H9 (cell line): Measurements from ENCODE around the gene MTSS2. TPM values are rescaled to one million over a fixed set of nuclear protein-coding genes. Genes with fewer than 3 reads are reported as not detected.

Experiments used
- DNase-seq: peaks from one replicate; pipeline ENCODE4 v3.0.0-alpha.2; 2017
- H2AFZ ChIP-seq: one replicate; pipeline ENCODE4 v1.6.1; 2013; ENCODE audit warnings: mild to moderate bottlenecking, low read length, control low read depth, moderate library complexity
- H2AK5ac ChIP-seq: 2 replicates; pipeline ENCODE4 v1.6.1; 2013; ENCODE audit warnings: low read length, control low read depth, mixed read lengths; ENCODE audit not compliant: insufficient read length
- H2BK120ac ChIP-seq: one replicate; pipeline ENCODE4 v1.6.1; 2013; ENCODE audit warnings: low read depth, mild to moderate bottlenecking, low read length, control low read depth, inconsistent platforms; ENCODE audit not compliant: poor library complexity, severe bottlenecking
- H2BK12ac ChIP-seq: 2 replicates; pipeline ENCODE4 v1.6.1; 2013; ENCODE audit warnings: low read length, control low read depth, mixed read lengths, low read depth; ENCODE audit not compliant: insufficient read length
- H2BK15ac ChIP-seq: 2 replicates; pipeline ENCODE4 v1.6.1; 2013; ENCODE audit warnings: low read depth, low read length, control low read depth
- H2BK20ac ChIP-seq: one replicate; pipeline ENCODE4 v1.6.1; 2013; ENCODE audit warnings: low read depth, mild to moderate bottlenecking, low read length, control low read depth, inconsistent platforms; ENCODE audit not compliant: poor library complexity, severe bottlenecking
- H2BK5ac ChIP-seq: 2 replicates; pipeline ENCODE4 v1.6.1; 2013; ENCODE audit warnings: low read length, control low read depth, mixed read lengths; ENCODE audit not compliant: insufficient read length
- H3K14ac ChIP-seq: 2 replicates; pipeline ENCODE4 v1.6.1; 2013; ENCODE audit warnings: low read length, control low read depth; ENCODE audit not compliant: insufficient read depth
- H3K18ac ChIP-seq: 2 replicates; pipeline ENCODE4 v1.6.1; 2013; ENCODE audit warnings: low read depth, mild to moderate bottlenecking, mixed read lengths, low read length, control low read depth; ENCODE audit not compliant: insufficient read length
- H3K23ac ChIP-seq: 2 replicates; pipeline ENCODE4 v1.6.1; 2013; ENCODE audit warnings: low read length, control low read depth, mixed read lengths, low read depth; ENCODE audit not compliant: insufficient read length
- H3K23me2 ChIP-seq: 2 replicates; pipeline ENCODE4 v1.6.1; 2013; ENCODE audit warnings: low read depth, mild to moderate bottlenecking, mixed read lengths, low read length, control low read depth; ENCODE audit not compliant: insufficient read length, poor library complexity, severe bottlenecking
- H3K27ac ChIP-seq: 2 replicates; pipeline ENCODE4 v1.5.1; 2013; ENCODE audit warnings: low read length, control low read depth, mixed read lengths, low read depth; ENCODE audit not compliant: insufficient read length
- H3K27me3 ChIP-seq: 2 replicates; pipeline ENCODE4 v1.6.1; 2013; ENCODE audit warnings: low read length, control low read depth, inconsistent platforms; ENCODE audit not compliant: insufficient read depth
- H3K4ac ChIP-seq: 2 replicates; pipeline ENCODE4 v1.6.1; 2013; ENCODE audit warnings: low read depth, mild to moderate bottlenecking, control low read depth, inconsistent platforms, low read length, moderate library complexity
- H3K4me1 ChIP-seq: 2 replicates; pipeline ENCODE4 v1.6.1; 2013; ENCODE audit warnings: low read length, control low read depth, inconsistent platforms; ENCODE audit not compliant: insufficient read depth
- H3K4me2 ChIP-seq: 2 replicates; pipeline ENCODE4 v1.6.1; 2013; ENCODE audit warnings: low read length, control low read depth, mixed read lengths; ENCODE audit not compliant: insufficient read length, insufficient read depth
- H3K56ac ChIP-seq: 2 replicates; pipeline ENCODE4 v1.6.1; 2013; ENCODE audit warnings: low read depth, mild to moderate bottlenecking, mixed read lengths, low read length, control low read depth; ENCODE audit not compliant: insufficient read length
- H3K79me1 ChIP-seq: 2 replicates; pipeline ENCODE4 v1.6.1; 2013; ENCODE audit warnings: low read depth, mild to moderate bottlenecking, moderate library complexity, low read length, control low read depth, inconsistent platforms; ENCODE audit not compliant: insufficient read depth, poor library complexity, severe bottlenecking
- H3K79me2 ChIP-seq: 2 replicates; pipeline ENCODE4 v1.6.1; 2013; ENCODE audit warnings: low read length, control low read depth, inconsistent platforms; ENCODE audit not compliant: insufficient read depth
- H3K9ac ChIP-seq: 2 replicates; pipeline ENCODE4 v1.6.1; 2013; ENCODE audit warnings: low read length, control low read depth, mixed read lengths; ENCODE audit not compliant: insufficient read length; ENCODE audit errors: extremely low read depth
- H3K9me3 ChIP-seq: one replicate; pipeline ENCODE4 v1.6.1; 2013; ENCODE audit warnings: low read depth, low read length, inconsistent platforms; ENCODE audit not compliant: control insufficient read depth
- H3T11ph ChIP-seq: one replicate; pipeline ENCODE4 v1.6.1; 2013; ENCODE audit warnings: mild to moderate bottlenecking, low read length, control low read depth, inconsistent platforms
- H4K20me1 ChIP-seq: one replicate; pipeline ENCODE4 v1.6.1; 2013; ENCODE audit not compliant: control insufficient read depth, insufficient read length, insufficient read depth
- H4K5ac ChIP-seq: 2 replicates; pipeline ENCODE4 v1.6.1; 2013; ENCODE audit warnings: low read depth, mild to moderate bottlenecking, mixed read lengths, low read length, control low read depth; ENCODE audit not compliant: insufficient read length
- H4K8ac ChIP-seq: replicated peaks from 2 replicates; pipeline ENCODE4 v1.6.1; 2013; ENCODE audit warnings: low read length, control low read depth, mixed read lengths, low read depth; ENCODE audit not compliant: insufficient read length
- H4K91ac ChIP-seq: 2 replicates; pipeline ENCODE4 v1.6.1; 2013; ENCODE audit warnings: low read depth, mild to moderate bottlenecking, moderate library complexity, mixed read lengths, low read length, control low read depth; ENCODE audit not compliant: insufficient read length
- H3K27ac Mint-ChIP-seq, 3 experiments: 2 replicates in 2 of 3; 3 replicates in 1 of 3; pipeline ENCODE4 v1.8.0; 2020 to 2021; ENCODE audit warnings: mixed read lengths in 3 of 3, mild to moderate bottlenecking in 1 of 3, moderate library complexity in 1 of 3
- H3K27me3 Mint-ChIP-seq: 2 replicates; pipeline ENCODE4 v1.8.0; 2021; ENCODE audit warnings: low read depth, mild to moderate bottlenecking, moderate library complexity, mixed read lengths
- H3K36me3 Mint-ChIP-seq, 3 experiments: 2 replicates in 2 of 3; 3 replicates in 1 of 3; pipeline ENCODE4 v1.8.0; 2020 to 2021; ENCODE audit warnings: low read depth in 3 of 3, mixed read lengths in 3 of 3; ENCODE audit not compliant: insufficient read depth in 1 of 3
- H3K4me1 Mint-ChIP-seq, 2 experiments: 2 replicates each; pipeline ENCODE4 v1.8.0; 2020; ENCODE audit warnings: mixed read lengths in 2 of 2
- H3K4me3 Mint-ChIP-seq, 2 experiments: 2 replicates in 1 of 2; 3 replicates in 1 of 2; pipeline ENCODE4 v1.8.0; 2020 to 2021; ENCODE audit warnings: mild to moderate bottlenecking in 2 of 2, mixed read lengths in 2 of 2, moderate library complexity in 1 of 2
- H3K9me3 Mint-ChIP-seq, 2 experiments: 2 replicates in 1 of 2; 3 replicates in 1 of 2; pipeline ENCODE4 v1.8.0; 2020; ENCODE audit warnings: mild to moderate bottlenecking in 2 of 2, mixed read lengths in 2 of 2, moderate library complexity in 1 of 2
- CTCF ChIP-seq: fragments of 200-600 bp; sonication (generic); conservative IDR thresholded peaks from 3 replicates; pipeline ENCODE4 v1.8.0; 2021; ENCODE audit warnings: antibody characterized with exemption, mild to moderate bottlenecking
- WGBS: extraction: QIAGEN DNeasy Blood & Tissue Kit; methylation state at CpG from one replicate; pipeline ENCODE4 v1.1.7; 2013; ENCODE audit warnings: missing lambda C conversion rate, low lambda C conversion rate, mixed read lengths; ENCODE audit not compliant: insufficient read length; ENCODE audit errors: extremely low coverage; 5-methylcytosine and 5-hydroxymethylcytosine counted together
- total RNA-seq: library from RNA; stranded (reverse); gene quantifications from 2 replicates; pipeline ENCODE4 v1.2.1, GENCODE V29; 2021

The MTSS2 gene
- total RNA-seq, 1 experiment from 2014 or later, result 41.0 TPM

GRCh38 chr16:70696355-70696754 lies 10.5 kb upstream of the MTSS2 start:
- H3K9me3 ChIP-seq, result no peaks in the 10 kb centered on the region
- H3K27ac Mint-ChIP-seq, result peak overlapping the region; percentile 18 to 93 (median 47); a peak in 1 of 7 replicates

More at GRCh38 chr16:70696355-70696754, 10.5 kb upstream of the MTSS2 start:
- TF ChIP-seq CTCF, result no peak
- Histone ChIP-seq H3K9ac (no peak overlapping the region), H2BK20ac (no peak overlapping the region), H2BK5ac (no peak overlapping the region), H3K79me1 (no peaks in the 10 kb centered on the region), H4K5ac (no peak overlapping the region), H3K27me3 (no peaks in the 10 kb centered on the region), H4K8ac (no peak overlapping the region), H2BK12ac (no peak overlapping the region), H3K4me1 (no peaks in the 10 kb centered on the region; the same call in 1 of the 2 replicates), H3K23me2 (no peaks in the 10 kb centered on the region), H3K18ac (no peak overlapping the region), H2AK5ac (no peak overlapping the region), H2AFZ (no peak overlapping the region), H3K27ac (no peak overlapping the region), H2BK120ac (no peak overlapping the region), H4K91ac (no peak overlapping the region), H3K4ac (no peak overlapping the region), H3K23ac (no peak overlapping the region), H4K20me1 (no peaks in the 10 kb centered on the region), H3K79me2 (no peaks in the 10 kb centered on the region), H3K14ac (no peak overlapping the region), H2BK15ac (no peak overlapping the region), H3K56ac (no peak overlapping the region), H3T11ph (no peak overlapping the region), H3K4me2 (no peak overlapping the region)
- no CpG with 5 or more reads among the region's 8 CpGs for WGBS
- Mint-ChIP-seq H3K4me1 (peaks cover 32% of the 10 kb centered on the region in 2 experiments), H3K9me3 (no peaks in the 10 kb centered on the region), H3K4me3 (0 out of 5 replicates have a peak overlapping the region, but pooled peaks of 1 of the 2 experiments have one; percentile 14), H3K27me3 (no peaks in the 10 kb centered on the region), H3K36me3 (peaks cover 8 to 12% (median 10%) of the 10 kb centered on the region in 3 experiments; a peak in 4 of 7 replicates)
- no peak for DNase-seq
